Karpas-422 (cell line): Measurements from ENCODE around the gene ARHGAP44. TPM values are rescaled to one million over a fixed set of nuclear protein-coding genes. Genes with fewer than 3 reads are reported as not detected.

Source experiments
- DNase-seq: peaks from one replicate; pipeline ENCODE4 v3.0.0-alpha.2; 2015
- H2AFZ ChIP-seq: fragments of 200-600 bp; sonication (generic); 2 replicates; pipeline ENCODE4 v1.6.1; 2014; ENCODE audit warnings: antibody characterized with exemption, low read length, mixed read lengths
- H3K27ac ChIP-seq: fragments of 200-600 bp; sonication (generic); 2 replicates; pipeline ENCODE4 v1.5.1; 2014; ENCODE audit warnings: mild to moderate bottlenecking, low read length, moderate library complexity
- H3K27me3 ChIP-seq: fragments of 200-600 bp; sonication (generic); 2 replicates; pipeline ENCODE4 v1.6.1; 2014; ENCODE audit warnings: low read length, mixed read lengths
- H3K36me3 ChIP-seq: fragments of 200-600 bp; sonication (generic); 2 replicates; pipeline ENCODE4 v1.6.1; 2014; ENCODE audit warnings: low read length, mixed read lengths; ENCODE audit not compliant: insufficient read depth
- H3K4me1 ChIP-seq: fragments of 200-600 bp; sonication (generic); 2 replicates; pipeline ENCODE4 v1.6.1; 2014; ENCODE audit warnings: mild to moderate bottlenecking, low read length, mixed read lengths
- H3K4me2 ChIP-seq: fragments of 200-600 bp; sonication (generic); 2 replicates; pipeline ENCODE4 v1.6.1; 2014; ENCODE audit warnings: low read length, low read depth, mild to moderate bottlenecking; ENCODE audit not compliant: poor library complexity, severe bottlenecking
- H3K4me3 ChIP-seq: fragments of 200-600 bp; sonication (generic); 2 replicates; pipeline ENCODE4 v1.5.1; 2014; ENCODE audit warnings: mild to moderate bottlenecking, antibody characterized with exemption, low read length, mixed read lengths
- H3K79me2 ChIP-seq: fragments of 200-600 bp; sonication (generic); 2 replicates; pipeline ENCODE4 v1.6.1; 2014; ENCODE audit warnings: mild to moderate bottlenecking, low read length, mixed read lengths
- H3K9ac ChIP-seq: fragments of 200-600 bp; sonication (generic); 2 replicates; pipeline ENCODE4 v1.6.0; 2014; ENCODE audit warnings: low read length
- H3K9me2 ChIP-seq: fragments of 200-600 bp; sonication (generic), shearing (Covaris generic); replicated peaks from 2 replicates; pipeline ENCODE4 v1.6.0; 2014; ENCODE audit warnings: mild to moderate bottlenecking, low read length, moderate library complexity; ENCODE audit not compliant: insufficient read depth
- H3K9me3 ChIP-seq: fragments of 300-700, 200-600 bp; sonication (generic); 2 replicates; pipeline ENCODE4 v1.6.1; 2014; ENCODE audit warnings: low read length, mixed read lengths
- H4K20me1 ChIP-seq: fragments of 200-600 bp; sonication (generic); 2 replicates; pipeline ENCODE4 v1.6.1; 2014; ENCODE audit warnings: mild to moderate bottlenecking, antibody characterized with exemption, low read length, low read depth; ENCODE audit not compliant: insufficient read depth
- total RNA-seq: library from RNA; depleted of rRNA; stranded (reverse); fragments of >200 nt; shearing (Covaris generic); gene quantifications from 2 replicates; pipeline ENCODE4 v1.2.3, GENCODE V29; 2014; ENCODE audit warnings: low replicate concordance; rRNA removed

ARHGAP44 gene, protein sequence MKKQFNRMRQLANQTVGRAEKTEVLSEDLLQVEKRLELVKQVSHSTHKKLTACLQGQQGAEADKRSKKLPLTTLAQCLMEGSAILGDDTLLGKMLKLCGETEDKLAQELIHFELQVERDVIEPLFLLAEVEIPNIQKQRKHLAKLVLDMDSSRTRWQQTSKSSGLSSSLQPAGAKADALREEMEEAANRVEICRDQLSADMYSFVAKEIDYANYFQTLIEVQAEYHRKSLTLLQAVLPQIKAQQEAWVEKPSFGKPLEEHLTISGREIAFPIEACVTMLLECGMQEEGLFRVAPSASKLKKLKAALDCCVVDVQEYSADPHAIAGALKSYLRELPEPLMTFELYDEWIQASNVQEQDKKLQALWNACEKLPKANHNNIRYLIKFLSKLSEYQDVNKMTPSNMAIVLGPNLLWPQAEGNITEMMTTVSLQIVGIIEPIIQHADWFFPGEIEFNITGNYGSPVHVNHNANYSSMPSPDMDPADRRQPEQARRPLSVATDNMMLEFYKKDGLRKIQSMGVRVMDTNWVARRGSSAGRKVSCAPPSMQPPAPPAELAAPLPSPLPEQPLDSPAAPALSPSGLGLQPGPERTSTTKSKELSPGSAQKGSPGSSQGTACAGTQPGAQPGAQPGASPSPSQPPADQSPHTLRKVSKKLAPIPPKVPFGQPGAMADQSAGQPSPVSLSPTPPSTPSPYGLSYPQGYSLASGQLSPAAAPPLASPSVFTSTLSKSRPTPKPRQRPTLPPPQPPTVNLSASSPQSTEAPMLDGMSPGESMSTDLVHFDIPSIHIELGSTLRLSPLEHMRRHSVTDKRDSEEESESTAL
- total RNA-seq, result 17.1 and 24.6 TPM in 2 replicates

- Histone ChIP-seq H3K4me3 (peak within 1 kb of the TSS; percentile 91), H3K9ac (peak within 1 kb of the TSS; percentile 80), H2AFZ (peak within 1 kb of the TSS; percentile 69), H3K4me1 (peaks cover 32% of the 10 kb centered on the region), H3K4me2 (peak within 1 kb of the TSS; percentile 97), H3K36me3 (no peaks in the 10 kb centered on the region), H3K9me2 (no peaks in the 10 kb centered on the region), H4K20me1 (peaks cover 41% of the 10 kb centered on the region), H3K79me2 (0 out of 2 replicates have a peak, but pooled peaks cover 7% of the 10 kb centered on the region), H3K27me3 (0 out of 2 replicates have a peak, but pooled peaks cover 3% of the 10 kb centered on the region), H3K9me3 (no peaks in the 10 kb centered on the region), H3K27ac (no peak within 1 kb of the TSS)
- peak; percentile 41 for DNase-seq
Measured at GRCh38 chr17:12789481-12790248, at the start of gene ARHGAP44. TSS of gene ARHGAP44 (plus strand) at chr17:12789498. CDS start at chr17:12789839, 341 bp downstream.

- Histone ChIP-seq H4K20me1 (no peaks in the 10 kb centered on the region), H3K9me3 (no peaks in the 10 kb centered on the region), H3K79me2 (no peaks in the 10 kb centered on the region), H3K4me1 (no peaks in the 10 kb centered on the region), H3K4me2 (no peak overlapping the region), H3K27ac (no peak overlapping the region), H3K36me3 (no peaks in the 10 kb centered on the region), H2AFZ (no peak overlapping the region), H3K27me3 (no peaks in the 10 kb centered on the region), H3K9me2 (no peaks in the 10 kb centered on the region), H3K9ac (no peak overlapping the region), H3K4me3 (no peak overlapping the region)
- no peak for DNase-seq
Measured at GRCh38 chr17:12739500-12739899, 49.8 kb upstream of the ARHGAP44 start.

DNA sequence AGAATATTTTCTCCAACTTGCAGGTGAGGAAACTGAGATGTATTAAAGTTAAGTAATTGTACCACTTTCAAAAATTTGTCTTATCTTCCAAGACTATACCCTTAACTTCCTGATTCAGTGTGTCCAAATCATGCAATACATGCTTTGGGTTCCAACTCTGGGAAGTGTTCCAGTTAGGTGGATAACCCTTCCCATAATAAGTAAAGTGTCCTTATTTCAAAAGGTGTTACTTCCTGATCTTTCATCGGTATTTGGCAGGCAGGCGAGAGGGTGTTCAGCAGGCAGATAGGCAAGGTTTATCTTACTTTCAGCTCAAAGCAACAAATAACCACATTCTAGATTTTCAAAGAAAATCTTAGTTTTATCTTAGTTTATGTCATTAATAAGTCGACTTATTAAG lies 46.3 kb upstream of the ARHGAP44 start:
- H3K79me2 ChIP-seq, result no peaks in the 10 kb centered on the region
- no peaks in the 10 kb centered on the region for H3K4me1 ChIP-seq
- H3K9me2 ChIP-seq, result no peaks in the 10 kb centered on the region
- no peaks in the 10 kb centered on the region for H3K9me3 ChIP-seq
- DNase-seq, result no peak
- no peaks in the 10 kb centered on the region for H3K36me3 ChIP-seq
- H3K27ac ChIP-seq, result no peak overlapping the region
- H3K9ac ChIP-seq, result no peak overlapping the region
- H2AFZ ChIP-seq, result no peak overlapping the region
- H3K4me3 ChIP-seq, result no peak overlapping the region
- H3K4me2 ChIP-seq, result no peak overlapping the region
- no peaks in the 10 kb centered on the region for H4K20me1 ChIP-seq
- no peaks in the 10 kb centered on the region for H3K27me3 ChIP-seq

DNA sequence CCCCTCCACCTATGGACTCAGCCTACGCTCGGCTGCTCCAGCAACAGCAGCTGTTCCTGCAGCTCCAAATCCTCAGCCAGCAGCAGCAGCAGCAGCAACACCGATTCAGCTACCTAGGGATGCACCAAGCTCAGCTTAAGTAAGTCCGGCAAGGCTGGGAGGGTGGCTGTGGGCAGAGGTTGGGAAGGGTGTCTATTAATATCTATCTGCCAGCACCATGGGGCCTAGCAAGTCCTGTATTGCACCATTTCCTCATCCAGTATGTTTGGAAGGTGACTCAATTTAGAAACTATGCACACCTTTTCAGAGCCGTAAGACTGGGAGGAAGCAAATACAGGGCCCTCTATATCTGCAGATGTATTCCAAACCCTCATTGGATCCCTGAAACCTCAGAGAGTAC lies 45.0 kb upstream of the ARHGAP44 start:
- Histone ChIP-seq H3K79me2 (no peaks in the 10 kb centered on the region), H3K9me2 (no peaks in the 10 kb centered on the region), H3K4me1 (no peaks in the 10 kb centered on the region), H4K20me1 (no peaks in the 10 kb centered on the region), H3K27ac (no peak overlapping the region), H3K9me3 (no peaks in the 10 kb centered on the region), H3K27me3 (no peaks in the 10 kb centered on the region), H3K36me3 (no peaks in the 10 kb centered on the region), H3K4me2 (no peak overlapping the region), H2AFZ (no peak overlapping the region), H3K4me3 (no peak overlapping the region), H3K9ac (no peak overlapping the region)
- no peak for DNase-seq

- no peaks in the 10 kb centered on the region for H4K20me1 ChIP-seq
- H3K9ac ChIP-seq, result no peak overlapping the region
- no peaks in the 10 kb centered on the region for H3K4me1 ChIP-seq
- H3K4me3 ChIP-seq, result no peak overlapping the region
- no peak overlapping the region for H2AFZ ChIP-seq
- H3K36me3 ChIP-seq, result no peaks in the 10 kb centered on the region
- no peak for DNase-seq
- H3K9me2 ChIP-seq, result no peaks in the 10 kb centered on the region
- no peaks in the 10 kb centered on the region for H3K79me2 ChIP-seq
- no peak overlapping the region for H3K4me2 ChIP-seq
- H3K27ac ChIP-seq, result no peak overlapping the region
- H3K27me3 ChIP-seq, result no peaks in the 10 kb centered on the region
- no peaks in the 10 kb centered on the region for H3K9me3 ChIP-seq
Measured at GRCh38 chr17:12744786-12745185, 44.5 kb upstream of the ARHGAP44 start.

DNA sequence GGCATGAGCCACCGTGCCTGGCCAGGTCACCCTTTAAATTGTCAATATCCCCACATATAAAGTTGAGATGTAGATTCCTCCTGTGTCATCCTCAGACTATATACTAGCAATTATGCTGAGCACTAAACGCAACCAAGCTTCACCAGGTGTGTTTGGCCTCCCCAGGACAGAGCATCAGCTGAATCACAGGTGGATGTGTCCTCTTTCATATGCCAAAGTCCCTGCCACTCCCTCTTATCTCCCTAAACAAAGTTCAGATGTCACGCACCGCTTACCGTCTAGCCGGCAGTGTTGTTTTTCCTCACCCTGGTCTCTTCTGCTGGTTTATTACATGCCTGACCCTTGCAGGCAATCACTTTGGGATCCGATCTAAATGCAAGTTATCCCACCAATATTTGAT lies 43.8 kb upstream of the ARHGAP44 start:
- H3K4me1 ChIP-seq, result no peaks in the 10 kb centered on the region
- no peaks in the 10 kb centered on the region for H3K9me3 ChIP-seq
- no peak overlapping the region for H3K9ac ChIP-seq
- H3K4me3 ChIP-seq, result no peak overlapping the region
- H4K20me1 ChIP-seq, result no peaks in the 10 kb centered on the region
- no peak for DNase-seq
- H3K27ac ChIP-seq, result no peak overlapping the region
- H2AFZ ChIP-seq, result no peak overlapping the region
- H3K9me2 ChIP-seq, result no peaks in the 10 kb centered on the region
- no peak overlapping the region for H3K4me2 ChIP-seq
- no peaks in the 10 kb centered on the region for H3K79me2 ChIP-seq
- H3K36me3 ChIP-seq, result no peaks in the 10 kb centered on the region
- no peaks in the 10 kb centered on the region for H3K27me3 ChIP-seq

DNA sequence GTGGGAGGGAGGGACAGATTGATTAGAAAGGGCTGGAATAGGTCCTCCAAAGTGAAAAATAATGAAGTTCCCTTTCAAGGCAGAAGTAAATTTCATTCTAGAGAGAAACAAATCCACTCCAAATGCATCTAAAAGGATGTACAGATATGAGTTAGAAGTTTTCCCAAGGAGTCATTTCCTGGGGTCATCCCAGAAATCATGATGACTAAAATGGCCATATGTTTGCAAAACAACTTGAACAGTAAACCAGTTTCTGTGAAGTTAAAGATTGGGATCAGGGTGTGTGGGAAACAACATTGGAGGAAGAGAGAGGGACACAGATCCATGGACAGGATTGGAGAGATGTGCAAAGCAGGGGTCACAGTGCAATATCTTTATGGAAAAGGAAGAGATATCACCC lies 32.5 kb upstream of the ARHGAP44 start:
- no peak overlapping the region for H3K4me3 ChIP-seq
- no peak overlapping the region for H2AFZ ChIP-seq
- H3K27me3 ChIP-seq, result no peaks in the 10 kb centered on the region; the same call in 1 of the 2 replicates
- no peaks in the 10 kb centered on the region for H4K20me1 ChIP-seq
- H3K36me3 ChIP-seq, result no peaks in the 10 kb centered on the region
- no peaks in the 10 kb centered on the region for H3K9me3 ChIP-seq
- H3K9me2 ChIP-seq, result no peaks in the 10 kb centered on the region
- H3K4me2 ChIP-seq, result no peak overlapping the region
- H3K79me2 ChIP-seq, result no peaks in the 10 kb centered on the region
- H3K9ac ChIP-seq, result no peak overlapping the region
- H3K27ac ChIP-seq, result no peak overlapping the region
- no peak for DNase-seq
- H3K4me1 ChIP-seq, result no peaks in the 10 kb centered on the region
